Activated gamma-delta T cell treated with Interleukin-2 at 50 U/mL for 16 hours (primary cell): ENCODE data around the gene MBD4.
"Not testable (repeated sequence)": the region's sequence is repeated elsewhere in the genome, so short reads cannot be mapped to it uniquely, and the experiment has no call there.

Experiments
- DNase-seq: peaks from one replicate; pipeline ENCODE4 v3.0.0-alpha.2; 2020

Gene MBD4

GRCh38 chr3:129439817-129440617, at the start of gene MBD4, which contains the start of gene IFT122:
Gene MBD4 (minus strand): TSS chr3:129439948. CDS start chr3:129439833, 115 bp downstream.
Gene IFT122 (plus strand): TSS chr3:129440224. CDS start chr3:129440331, 107 bp downstream.
- peak; percentile 97 for DNase-seq

- DNase-seq: not testable (repeated sequence)
Observed at GRCh38 chr3:129489258-129489657, 49.5 kb upstream of the MBD4 start.

- DNase-seq: not testable (repeated sequence)
Observed at GRCh38 chr3:129487868-129488335, 48.2 kb upstream of the MBD4 start.

GRCh38 chr3:129487183-129487867, 47.6 kb upstream of the MBD4 start:
- no peak for DNase-seq

- no peak for DNase-seq
Observed at GRCh38 chr3:129486664-129487035, 46.9 kb upstream of the MBD4 start.

GRCh38 chr3:129485721-129486663, 46.2 kb upstream of the MBD4 start:
- no peak for DNase-seq

GRCh38 chr3:129485146-129485545, 45.4 kb upstream of the MBD4 start:
- not testable (repeated sequence) for DNase-seq

- no peak for DNase-seq
Observed at GRCh38 chr3:129483870-129484269, 44.1 kb upstream of the MBD4 start.

- no peak for DNase-seq
Observed at GRCh38 chr3:129482721-129483120, 43.0 kb upstream of the MBD4 start.

- no peak for DNase-seq
Observed at GRCh38 chr3:129481766-129482332, 42.1 kb upstream of the MBD4 start.

- DNase-seq: not testable (repeated sequence)
Observed at GRCh38 chr3:129481225-129481765, 41.5 kb upstream of the MBD4 start.

GRCh38 chr3:129476586-129476985, 36.8 kb upstream of the MBD4 start:
- DNase-seq: no peak

GRCh38 chr3:129475863-129476262, 36.1 kb upstream of the MBD4 start:
- no peak for DNase-seq

GRCh38 chr3:129474984-129475804, 35.4 kb upstream of the MBD4 start:
- no peak for DNase-seq

- DNase-seq: no peak
Observed at GRCh38 chr3:129473769-129474152, 34.0 kb upstream of the MBD4 start.

- no peak for DNase-seq
Observed at GRCh38 chr3:129473067-129473768, 33.5 kb upstream of the MBD4 start.

GRCh38 chr3:129470861-129471260, 31.1 kb upstream of the MBD4 start:
- no peak for DNase-seq

GRCh38 chr3:129469026-129469425, 29.3 kb upstream of the MBD4 start:
- no peak for DNase-seq

- DNase-seq: no peak
Observed at GRCh38 chr3:129467932-129468331, 28.2 kb upstream of the MBD4 start.

GRCh38 chr3:129463716-129464115, 24.0 kb upstream of the MBD4 start:
- DNase-seq: no peak

GRCh38 chr3:129463094-129463493, 23.3 kb upstream of the MBD4 start:
- no peak for DNase-seq
